ENCODE results near the gene JMJD6.

JMJD6 gene

DNA sequence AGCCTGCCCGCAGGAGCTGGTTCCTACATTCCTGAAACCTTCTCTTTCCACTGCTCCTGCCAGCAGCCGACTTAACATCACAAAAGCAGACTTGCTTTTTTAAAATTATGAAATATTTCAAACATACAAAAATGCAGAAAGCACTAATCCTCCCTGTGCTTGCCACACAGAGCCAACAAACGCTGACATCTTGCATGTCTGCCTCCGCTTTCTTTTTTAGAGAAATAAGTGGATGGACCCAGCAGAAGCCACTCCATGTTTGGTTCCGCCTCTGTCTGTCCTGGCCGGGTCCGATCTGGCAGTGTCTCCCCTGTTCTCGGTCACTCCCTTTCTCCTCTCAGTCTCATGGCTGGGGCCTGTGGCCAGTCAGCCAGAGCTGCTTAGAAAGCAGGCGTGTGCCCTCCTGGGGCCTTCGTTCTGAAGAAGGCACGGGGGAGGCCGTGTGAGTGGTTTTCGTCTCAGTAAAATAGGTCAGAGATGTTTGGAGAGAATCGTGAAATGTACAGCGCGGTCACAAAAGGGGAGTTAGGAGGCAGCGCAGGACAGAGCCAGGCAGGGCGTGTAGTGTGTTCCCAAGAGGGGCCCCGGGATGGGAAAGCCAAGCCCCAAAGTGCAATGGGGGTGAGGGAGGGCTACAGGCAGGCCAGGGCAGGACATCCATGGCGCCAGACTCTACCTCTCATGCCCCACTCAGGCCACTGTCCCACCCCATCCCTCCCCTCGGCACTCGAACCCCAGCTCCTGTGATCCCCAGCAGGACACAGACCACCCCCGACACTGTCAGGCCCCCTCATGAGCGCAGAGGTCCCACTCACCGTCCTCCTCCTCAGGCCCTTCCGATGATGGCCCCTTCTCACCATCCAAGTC lies 38.9 kb downstream of the JMJD6 start:
- no CpG with 5 or more reads among the region's 26 CpGs for WGBS (ENCODE audit: extremely low coverage, insufficient coverage, low lambda C conversion rate)
- H3K27ac ChIP-seq (ENCODE audit: low read depth, low read length), result no peak overlapping the region

DNA sequence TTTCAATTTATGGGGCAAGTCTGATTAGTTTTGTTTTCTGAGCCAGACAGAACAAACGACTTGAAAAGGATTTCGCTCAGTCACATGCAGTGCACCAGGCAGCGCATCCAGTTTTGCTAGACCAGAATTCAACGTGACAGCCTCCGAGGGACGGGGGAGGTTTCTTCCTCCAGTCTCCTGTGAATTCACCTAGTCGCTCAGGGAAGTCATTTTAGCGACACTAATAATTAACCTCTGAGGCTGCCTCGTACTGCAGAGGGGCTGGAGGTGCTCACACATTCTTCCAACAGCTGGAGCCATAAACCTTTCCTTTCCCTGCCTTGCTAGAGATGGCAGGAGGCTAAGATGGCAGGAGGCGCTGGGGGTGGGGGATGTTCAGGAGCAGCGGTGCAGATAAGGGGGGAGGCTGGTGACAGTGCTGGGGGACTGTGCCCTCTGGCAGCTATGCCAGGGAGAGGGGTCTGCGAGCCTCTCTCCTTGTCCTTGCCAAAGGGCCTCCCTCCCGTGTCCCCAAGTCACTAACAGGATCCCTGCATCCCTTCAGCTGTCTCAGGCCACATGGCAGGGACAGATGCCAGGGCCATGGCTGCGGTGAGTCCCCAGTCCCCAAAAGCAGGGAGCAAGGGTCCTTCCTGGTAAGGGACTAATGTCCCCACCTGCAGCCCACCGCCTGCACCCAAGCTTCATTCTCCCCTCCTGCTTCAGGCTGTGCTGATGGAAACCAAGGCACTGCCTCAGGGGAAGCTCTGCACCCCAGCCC lies 39.7 kb downstream of the JMJD6 start:
- no peak overlapping the region for H3K4me3 ChIP-seq (ENCODE audit: low read length)
- H3K18ac ChIP-seq (ENCODE audit: low read length), result no peak overlapping the region
- no peak for DNase-seq
- no CpG with 5 or more reads among the region's 15 CpGs for WGBS (ENCODE audit: extremely low coverage, insufficient coverage, low lambda C conversion rate)
- no peak overlapping the region for H4K5ac ChIP-seq (ENCODE audit: low read length)
- H3K79me1 ChIP-seq (ENCODE audit: low read length), result no peaks in the 10 kb centered on the region
- H4K8ac ChIP-seq (ENCODE audit: low read depth, low read length), result no peak overlapping the region
- H2AK5ac ChIP-seq (ENCODE audit: low read length), result no peak overlapping the region
- H3K9ac ChIP-seq (ENCODE audit: low read length), result no peak overlapping the region
- no peak overlapping the region for H3K4me2 ChIP-seq (ENCODE audit: low read length)
- H3K4me1 ChIP-seq (ENCODE audit: control insufficient read depth, low read depth, low read length), result no peaks in the 10 kb centered on the region
- no peak overlapping the region for H3K27ac ChIP-seq (ENCODE audit: low read depth, low read length)
- H3K23ac ChIP-seq (ENCODE audit: low read length), result no peak overlapping the region
- H2BK5ac ChIP-seq (ENCODE audit: low read length), result no peak overlapping the region
- H3K79me2 ChIP-seq (ENCODE audit: control insufficient read depth, insufficient read depth, low read length), result no peaks in the 10 kb centered on the region
- no peaks in the 10 kb centered on the region for H3K27me3 ChIP-seq (ENCODE audit: insufficient read depth, low read length, poor library complexity)
- no peak overlapping the region for H2BK15ac ChIP-seq (replicated peaks; ENCODE audit: low read depth)
- H3K4ac ChIP-seq (ENCODE audit: low read depth, low read length), result no peak overlapping the region
- no peak overlapping the region for H3K56ac ChIP-seq (ENCODE audit: low read length)
- no peaks in the 10 kb centered on the region for H3K36me3 ChIP-seq (ENCODE audit: control insufficient read depth, insufficient read depth, low read length)
- no peak overlapping the region for H2BK120ac ChIP-seq (ENCODE audit: low read depth, low read length)

More for the DNA sequence above, 38.9 kb downstream of the JMJD6 start:
- H4K5ac ChIP-seq (ENCODE audit: low read length), result no peak overlapping the region
- no peak overlapping the region for H3K4ac ChIP-seq (ENCODE audit: low read depth, low read length)
- H3K18ac ChIP-seq (ENCODE audit: low read length), result no peak overlapping the region
- no peak overlapping the region for H2BK5ac ChIP-seq (ENCODE audit: low read length)
- no peak overlapping the region for H3K4me3 ChIP-seq (ENCODE audit: low read length)
- no peak overlapping the region for H3K23ac ChIP-seq (ENCODE audit: low read length)
- no peak overlapping the region for H3K9ac ChIP-seq (ENCODE audit: low read length)
- H2AK5ac ChIP-seq (ENCODE audit: low read length), result no peak overlapping the region
- no peaks in the 10 kb centered on the region for H3K27me3 ChIP-seq (ENCODE audit: insufficient read depth, low read length, poor library complexity)
- H3K79me1 ChIP-seq (ENCODE audit: low read length), result no peaks in the 10 kb centered on the region
- no peaks in the 10 kb centered on the region for H3K36me3 ChIP-seq (ENCODE audit: control insufficient read depth, insufficient read depth, low read length)
- no peaks in the 10 kb centered on the region for H3K4me1 ChIP-seq (ENCODE audit: control insufficient read depth, low read depth, low read length)
- no peak overlapping the region for H3K56ac ChIP-seq (ENCODE audit: low read length)
- no peak overlapping the region for H4K8ac ChIP-seq (ENCODE audit: low read depth, low read length)
- H3K4me2 ChIP-seq (ENCODE audit: low read length), result no peak overlapping the region
- H2BK120ac ChIP-seq (ENCODE audit: low read depth, low read length), result no peak overlapping the region
- H2BK15ac ChIP-seq (replicated peaks; ENCODE audit: low read depth), result no peak overlapping the region
- no peaks in the 10 kb centered on the region for H3K79me2 ChIP-seq (ENCODE audit: control insufficient read depth, insufficient read depth, low read length)
- no peak for DNase-seq

- Histone ChIP-seq H3K4me3 (ENCODE audit: low read length) (no peak overlapping the region), H3K36me3 (ENCODE audit: control insufficient read depth, insufficient read depth, low read length) (no peaks in the 10 kb centered on the region), H3K27me3 (ENCODE audit: insufficient read depth, low read length, poor library complexity) (no peaks in the 10 kb centered on the region), H4K8ac (ENCODE audit: low read depth, low read length) (no peak overlapping the region), H3K79me2 (ENCODE audit: control insufficient read depth, insufficient read depth, low read length) (no peaks in the 10 kb centered on the region), H3K4me1 (ENCODE audit: control insufficient read depth, low read depth, low read length) (no peaks in the 10 kb centered on the region), H3K4me2 (ENCODE audit: low read length) (no peak overlapping the region), H2BK120ac (ENCODE audit: low read depth, low read length) (no peak overlapping the region), H2BK15ac (replicated peaks; ENCODE audit: low read depth) (no peak overlapping the region), H3K18ac (ENCODE audit: low read length) (no peak overlapping the region), H3K27ac (ENCODE audit: low read depth, low read length) (no peak overlapping the region), H3K56ac (ENCODE audit: low read length) (no peak overlapping the region), H2AK5ac (ENCODE audit: low read length) (no peak overlapping the region), H3K79me1 (ENCODE audit: low read length) (no peaks in the 10 kb centered on the region), H3K23ac (ENCODE audit: low read length) (no peak overlapping the region), H3K9ac (ENCODE audit: low read length) (no peak overlapping the region), H3K4ac (ENCODE audit: low read depth, low read length) (no peak overlapping the region), H2BK5ac (ENCODE audit: low read length) (no peak overlapping the region), H4K5ac (ENCODE audit: low read length) (no peak overlapping the region)
- WGBS (ENCODE audit: extremely low coverage, insufficient coverage, low lambda C conversion rate), result no CpG with 5 or more reads among the region's 8 CpGs
- no peak for DNase-seq
Measured at GRCh38 chr17:76685846-76686245, 40.6 kb downstream of the JMJD6 start.

DNA sequence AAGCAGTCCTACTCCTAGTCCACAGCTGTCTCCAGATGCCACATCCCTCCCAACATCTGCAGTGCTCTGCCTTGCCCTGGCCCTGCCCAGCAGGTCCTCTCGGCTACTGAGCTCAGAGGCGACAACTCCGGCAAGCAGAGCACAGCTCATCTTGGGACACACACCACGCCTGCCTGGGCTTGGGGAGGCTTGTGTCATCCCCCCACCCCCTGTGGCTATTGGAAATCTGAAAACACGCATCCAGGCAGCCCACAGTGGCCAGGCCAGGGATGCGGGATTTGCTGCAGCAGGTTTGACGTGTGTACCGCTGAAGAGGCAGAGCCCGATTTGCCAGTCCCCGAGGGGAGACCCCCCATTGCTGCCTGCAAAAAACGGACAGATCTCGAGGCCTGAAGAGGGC lies 41.0 kb downstream of the JMJD6 start:
- no peak for DNase-seq
- Histone ChIP-seq H3K79me2 (ENCODE audit: control insufficient read depth, insufficient read depth, low read length) (no peaks in the 10 kb centered on the region), H2BK15ac (replicated peaks; ENCODE audit: low read depth) (no peak overlapping the region), H3K27me3 (ENCODE audit: insufficient read depth, low read length, poor library complexity) (no peaks in the 10 kb centered on the region), H3K23ac (ENCODE audit: low read length) (no peak overlapping the region), H3K4me2 (ENCODE audit: low read length) (no peak overlapping the region), H3K4me1 (ENCODE audit: control insufficient read depth, low read depth, low read length) (no peaks in the 10 kb centered on the region), H3K9ac (ENCODE audit: low read length) (no peak overlapping the region), H4K8ac (ENCODE audit: low read depth, low read length) (no peak overlapping the region), H3K18ac (ENCODE audit: low read length) (no peak overlapping the region), H3K79me1 (ENCODE audit: low read length) (no peaks in the 10 kb centered on the region), H3K4me3 (ENCODE audit: low read length) (no peak overlapping the region), H3K56ac (ENCODE audit: low read length) (no peak overlapping the region), H2BK5ac (ENCODE audit: low read length) (no peak overlapping the region), H2AK5ac (ENCODE audit: low read length) (no peak overlapping the region), H3K4ac (ENCODE audit: low read depth, low read length) (no peak overlapping the region), H3K36me3 (ENCODE audit: control insufficient read depth, insufficient read depth, low read length) (no peaks in the 10 kb centered on the region), H2BK120ac (ENCODE audit: low read depth, low read length) (no peak overlapping the region), H4K5ac (ENCODE audit: low read length) (no peak overlapping the region), H3K27ac (ENCODE audit: low read depth, low read length) (no peak overlapping the region)
- no CpG with 5 or more reads among the region's 12 CpGs for WGBS (ENCODE audit: extremely low coverage, insufficient coverage, low lambda C conversion rate)

- no CpG with 5 or more reads among the region's 7 CpGs for WGBS (ENCODE audit: extremely low coverage, insufficient coverage, low lambda C conversion rate)
- no peak overlapping the region for H3K56ac ChIP-seq (ENCODE audit: low read length)
- no peak overlapping the region for H2BK15ac ChIP-seq (replicated peaks; ENCODE audit: low read depth)
- no peak for DNase-seq
- H3K79me1 ChIP-seq (ENCODE audit: low read length), result no peaks in the 10 kb centered on the region
- H3K4me3 ChIP-seq (ENCODE audit: low read length), result no peak overlapping the region
- H3K36me3 ChIP-seq (ENCODE audit: control insufficient read depth, insufficient read depth, low read length), result no peaks in the 10 kb centered on the region
- H3K23ac ChIP-seq (ENCODE audit: low read length), result no peak overlapping the region
- no peak overlapping the region for H4K5ac ChIP-seq (ENCODE audit: low read length)
- H3K4ac ChIP-seq (ENCODE audit: low read depth, low read length), result no peak overlapping the region
- H2BK5ac ChIP-seq (ENCODE audit: low read length), result no peak overlapping the region
- H3K4me2 ChIP-seq (ENCODE audit: low read length), result no peak overlapping the region
- H3K4me1 ChIP-seq (ENCODE audit: control insufficient read depth, low read depth, low read length), result no peaks in the 10 kb centered on the region
- no peak overlapping the region for H4K8ac ChIP-seq (ENCODE audit: low read depth, low read length)
- no peak overlapping the region for H3K18ac ChIP-seq (ENCODE audit: low read length)
- no peak overlapping the region for H3K9ac ChIP-seq (ENCODE audit: low read length)
- no peak overlapping the region for H2AK5ac ChIP-seq (ENCODE audit: low read length)
- H2BK120ac ChIP-seq (ENCODE audit: low read depth, low read length), result no peak overlapping the region
- H3K27ac ChIP-seq (ENCODE audit: low read depth, low read length), result no peak overlapping the region
- no peaks in the 10 kb centered on the region for H3K27me3 ChIP-seq (ENCODE audit: insufficient read depth, low read length, poor library complexity)
- H3K79me2 ChIP-seq (ENCODE audit: control insufficient read depth, insufficient read depth, low read length), result no peaks in the 10 kb centered on the region
Measured at GRCh38 chr17:76684756-76685155, 41.6 kb downstream of the JMJD6 start.

Data from mesendoderm (in vitro differentiated cells).